22Rv1 (cell line): ENCODE results near the gene GPD1.

Experiments used
- H3K27ac ChIP-seq: fragments of 450-650 bp; 2 replicates; pipeline ENCODE4 v1.5.1; 2017
- ZFX ChIP-seq: fragments of 450-650 bp; IDR thresholded peaks from 2 replicates; pipeline ENCODE4 v1.6.1; 2017; ENCODE audit warnings: antibody characterized with exemption, borderline replicate concordance
- TF ChIP-seq, protein P1 (sequence below): fragments of 450-650 bp; IDR thresholded peaks from 2 replicates; pipeline ENCODE4 v1.5.1; 2017; ENCODE audit warnings: mild to moderate bottlenecking

GPD1 gene

DNA sequence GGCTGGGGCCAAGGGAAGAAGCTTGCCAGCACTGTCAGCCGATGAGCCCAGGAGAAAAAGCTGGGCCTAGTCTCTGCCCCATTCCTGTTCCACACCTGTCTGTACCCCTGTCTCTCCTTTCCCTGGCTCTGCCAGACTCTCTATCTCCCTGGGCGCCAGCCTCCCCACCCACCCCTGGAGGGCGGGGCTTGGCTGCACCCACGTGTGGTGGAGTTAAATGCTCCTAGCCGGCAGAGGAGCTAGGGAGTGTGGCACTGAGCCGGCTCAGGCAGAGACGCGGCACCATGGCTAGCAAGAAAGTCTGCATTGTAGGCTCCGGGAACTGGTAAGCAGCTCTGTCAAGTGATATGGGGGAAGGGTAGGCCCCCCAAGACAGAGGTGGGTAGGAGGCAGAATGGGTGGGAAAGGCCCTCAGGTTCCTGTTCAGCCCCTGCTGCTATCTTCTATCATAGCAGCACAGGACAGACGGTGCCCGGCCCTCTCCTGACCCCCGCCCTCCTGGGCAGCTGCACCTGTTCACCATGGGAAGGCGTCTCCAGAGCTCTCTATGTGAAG lies at the start of gene GPD1:
Gene GPD1, plus strand, starts transcription at position 242 of the 555 bp plus-strand sequence. Its CDS starts 43 bp downstream, at position 285.
- no peak for TF ChIP-seq ZFX
- TF ChIP-seq, protein P1, sequence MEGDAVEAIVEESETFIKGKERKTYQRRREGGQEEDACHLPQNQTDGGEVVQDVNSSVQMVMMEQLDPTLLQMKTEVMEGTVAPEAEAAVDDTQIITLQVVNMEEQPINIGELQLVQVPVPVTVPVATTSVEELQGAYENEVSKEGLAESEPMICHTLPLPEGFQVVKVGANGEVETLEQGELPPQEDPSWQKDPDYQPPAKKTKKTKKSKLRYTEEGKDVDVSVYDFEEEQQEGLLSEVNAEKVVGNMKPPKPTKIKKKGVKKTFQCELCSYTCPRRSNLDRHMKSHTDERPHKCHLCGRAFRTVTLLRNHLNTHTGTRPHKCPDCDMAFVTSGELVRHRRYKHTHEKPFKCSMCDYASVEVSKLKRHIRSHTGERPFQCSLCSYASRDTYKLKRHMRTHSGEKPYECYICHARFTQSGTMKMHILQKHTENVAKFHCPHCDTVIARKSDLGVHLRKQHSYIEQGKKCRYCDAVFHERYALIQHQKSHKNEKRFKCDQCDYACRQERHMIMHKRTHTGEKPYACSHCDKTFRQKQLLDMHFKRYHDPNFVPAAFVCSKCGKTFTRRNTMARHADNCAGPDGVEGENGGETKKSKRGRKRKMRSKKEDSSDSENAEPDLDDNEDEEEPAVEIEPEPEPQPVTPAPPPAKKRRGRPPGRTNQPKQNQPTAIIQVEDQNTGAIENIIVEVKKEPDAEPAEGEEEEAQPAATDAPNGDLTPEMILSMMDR = peak; percentile 28; the same call in 1 of the 2 replicates
- H3K27ac ChIP-seq = 0 out of 2 replicates have a peak within 1 kb of the TSS, but pooled peaks have one; percentile 20

DNA sequence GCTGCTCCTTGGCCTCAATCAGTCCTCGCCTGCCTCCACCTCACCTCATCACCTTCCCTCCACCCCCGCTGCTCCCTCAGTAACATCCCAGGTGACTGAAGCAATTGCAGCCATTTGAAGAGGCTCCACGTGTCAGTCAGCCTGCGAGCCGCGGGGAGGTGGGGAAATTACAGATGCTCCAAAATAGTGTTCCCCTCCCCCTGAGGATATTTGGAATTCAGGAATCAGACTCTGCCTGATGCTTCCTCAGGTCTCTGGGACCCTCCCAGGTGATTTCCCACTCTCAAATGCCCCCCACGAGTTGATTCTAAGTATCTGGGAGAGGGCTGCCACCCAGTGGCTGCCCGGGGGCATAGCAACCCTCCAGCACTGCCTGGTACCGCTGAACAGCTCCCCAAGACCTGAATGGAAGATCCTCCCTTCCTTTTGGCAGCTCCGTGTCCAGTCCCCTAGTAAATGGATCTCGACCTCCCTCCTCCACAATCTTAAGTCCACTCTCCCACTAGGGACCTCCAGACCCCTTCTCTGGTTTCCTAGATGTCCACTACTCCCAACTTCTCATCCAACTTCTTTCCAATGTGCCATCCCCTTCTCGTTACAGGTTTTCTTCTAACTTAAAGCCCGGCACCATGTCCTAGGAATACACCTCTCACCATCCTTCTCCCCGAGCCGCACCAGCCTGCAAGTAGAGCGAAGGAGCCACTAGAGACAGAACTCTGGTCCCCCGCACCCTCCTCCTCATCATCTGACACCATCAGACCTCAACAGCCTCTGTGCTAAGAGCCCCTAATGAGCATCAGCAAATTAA lies 47.8 kb upstream of the GPD1 start:
- TF ChIP-seq, protein P1 = peak; percentile 98
- TF ChIP-seq ZFX = no peak
- H3K27ac ChIP-seq = no peak overlapping the region

DNA sequence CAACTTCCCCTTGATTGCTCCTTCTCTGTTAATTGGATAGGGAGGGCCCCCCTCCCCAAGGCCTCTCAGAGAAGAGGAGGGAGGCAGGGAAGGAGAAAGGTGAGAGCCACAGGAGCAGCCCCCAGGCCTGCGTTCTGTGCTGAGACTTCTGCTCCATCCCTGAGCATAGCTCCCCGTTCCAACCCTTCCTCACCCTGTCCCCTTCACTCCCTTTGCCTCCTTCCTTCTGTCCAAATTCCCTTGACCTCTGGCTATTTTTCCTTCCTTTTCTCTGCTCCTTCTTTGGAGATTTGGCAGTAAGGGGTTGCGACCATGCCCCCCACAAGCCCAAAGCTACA lies 47.2 kb upstream of the GPD1 start:
- H3K27ac ChIP-seq = peak overlapping the region; percentile 64; the same call in 1 of the 2 replicates
- TF ChIP-seq, protein P1 = no peak
- TF ChIP-seq ZFX = no peak

DNA sequence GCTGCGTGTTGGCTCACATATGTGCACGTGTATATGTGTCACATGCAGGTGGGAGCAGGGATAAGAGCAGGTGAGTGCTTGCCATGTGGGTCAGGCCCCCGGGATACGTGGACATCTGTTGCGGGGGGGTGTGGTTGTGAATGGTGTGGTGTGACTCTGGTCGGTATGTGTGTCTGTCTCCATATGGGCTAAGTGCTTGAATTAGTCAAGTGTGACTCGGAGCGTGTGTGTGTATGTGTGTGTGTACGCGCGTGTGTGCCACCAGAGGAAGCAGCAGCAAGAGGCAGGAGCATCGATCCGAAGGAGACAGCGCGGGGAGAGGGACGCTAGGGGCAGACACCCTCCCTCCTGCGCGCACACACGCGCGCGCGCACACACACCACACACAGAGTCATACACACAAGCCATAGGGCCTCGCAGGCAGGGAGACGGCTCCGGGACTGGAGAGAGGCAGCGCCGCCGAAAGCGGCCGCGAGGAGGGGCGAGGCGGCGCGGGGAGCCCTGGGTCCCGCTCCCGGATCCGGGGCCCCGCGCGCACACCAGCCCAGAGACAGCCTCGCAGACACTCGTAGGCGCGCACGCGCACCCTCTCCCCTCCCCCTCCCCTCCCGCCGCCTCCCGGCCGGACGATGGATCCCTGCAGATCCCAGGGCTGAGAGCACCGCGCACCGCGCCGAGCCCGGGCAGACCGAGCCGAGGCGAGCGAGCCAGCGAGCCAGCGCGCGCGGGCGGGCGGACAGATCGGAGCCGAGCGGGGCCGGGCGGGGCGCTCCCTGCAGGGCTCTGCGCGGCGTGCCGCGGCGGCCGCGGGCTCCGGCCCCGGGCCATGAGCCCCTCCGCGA lies 46.6 kb upstream of the GPD1 start, which contains the start of gene ASIC1:
Gene ASIC1, plus strand, starts transcription at position 597 of the 842 bp plus-strand sequence. CDS start 1,171 bp downstream, outside the sequence.
- TF ChIP-seq ZFX = no peak
- TF ChIP-seq, protein P1 = peak; percentile 37
- peak within 1 kb of the TSS; percentile 64 for H3K27ac ChIP-seq

DNA sequence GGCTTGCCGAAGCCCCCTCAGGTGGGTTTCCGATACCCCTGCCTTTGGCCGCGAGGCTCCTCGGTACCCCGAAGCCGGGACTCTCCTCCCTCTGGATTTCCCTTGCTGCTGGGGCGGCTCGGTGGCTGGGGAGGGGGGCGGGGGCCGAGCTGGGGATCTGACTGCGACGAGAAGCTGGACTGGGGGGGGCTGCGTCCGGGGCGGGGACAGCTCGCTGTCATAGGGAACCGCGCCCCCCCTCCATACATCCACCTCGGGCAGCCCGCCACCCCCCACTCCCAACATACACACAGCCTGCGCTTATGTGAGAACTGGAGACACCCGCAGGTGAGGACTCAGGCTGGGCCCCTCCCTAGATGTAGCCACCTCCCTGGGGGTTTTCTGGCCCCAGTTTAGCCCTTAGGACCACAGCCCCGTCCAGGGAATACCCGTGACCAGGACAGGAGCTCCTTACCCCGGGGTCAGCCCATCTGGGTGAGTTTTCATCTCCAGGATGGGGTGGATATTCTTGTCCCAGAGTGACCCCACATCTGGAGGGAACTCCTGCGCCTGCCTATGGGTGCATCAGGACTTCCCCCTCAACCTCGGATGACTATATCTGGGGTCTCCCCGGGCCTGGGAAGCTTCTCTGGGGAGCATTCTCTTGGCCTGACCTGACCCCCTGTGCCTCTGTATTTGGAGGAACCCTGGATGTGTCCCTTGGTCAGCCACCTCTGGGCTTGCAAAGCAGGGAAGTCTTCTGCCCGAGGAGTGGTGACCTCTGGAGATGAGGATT lies 45.7 kb upstream of the GPD1 start:
- peak overlapping the region; percentile 64; the same call in 1 of the 2 replicates for H3K27ac ChIP-seq
- TF ChIP-seq, protein P1 = no peak
- no peak for TF ChIP-seq ZFX

DNA sequence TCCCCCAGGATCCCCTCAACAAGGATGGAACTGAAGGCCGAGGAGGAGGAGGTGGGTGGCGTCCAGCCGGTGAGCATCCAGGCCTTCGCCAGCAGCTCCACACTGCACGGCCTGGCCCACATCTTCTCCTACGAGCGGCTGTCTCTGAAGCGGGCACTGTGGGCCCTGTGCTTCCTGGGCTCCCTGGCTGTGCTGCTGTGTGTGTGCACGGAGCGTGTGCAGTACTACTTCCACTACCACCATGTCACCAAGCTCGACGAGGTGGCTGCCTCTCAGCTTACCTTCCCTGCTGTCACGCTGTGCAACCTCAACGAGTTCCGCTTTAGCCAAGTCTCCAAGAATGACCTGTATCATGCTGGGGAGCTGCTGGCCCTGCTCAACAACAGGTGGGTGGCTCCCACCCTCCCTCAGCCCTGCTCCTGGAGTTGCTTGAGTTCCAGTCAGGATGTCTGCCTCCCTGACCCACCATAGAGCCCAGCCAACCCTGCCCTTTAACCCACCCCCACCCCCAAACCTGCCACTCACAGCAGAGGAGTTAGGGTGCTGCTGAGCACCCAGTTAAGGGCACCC lies 45.0 kb upstream of the GPD1 start:
- TF ChIP-seq, protein P1 = no peak
- no peak for TF ChIP-seq ZFX
- no peak overlapping the region for H3K27ac ChIP-seq
